Fibroblast of lung (primary cell): ENCODE data around the gene FDPS. TPM values are rescaled to one million over a fixed set of nuclear protein-coding genes. Genes with fewer than 3 reads are reported as not detected.

Experiments
- DNase-seq, 2 donors: peaks; one replicate each; pipeline versions ENCODE4 v3.0.0 to v3.0.0-alpha.2; 2010; ENCODE audit warnings: low read depth in 2 of 2
- H2AFZ ChIP-seq: 2 replicates; pipeline ENCODE4 v1.5.1; 2012; ENCODE audit warnings: low read length, control low read depth, inconsistent platforms
- H3K27ac ChIP-seq: 2 replicates; pipeline ENCODE4 v1.5.1; 2011; ENCODE audit warnings: low read length, control low read depth; ENCODE audit not compliant: insufficient read depth
- H3K27me3 ChIP-seq: 2 replicates; pipeline ENCODE4 v1.5.1; 2011; ENCODE audit warnings: mild to moderate bottlenecking, low read length; ENCODE audit not compliant: control insufficient read depth, insufficient read depth
- H3K36me3 ChIP-seq: 2 replicates; pipeline ENCODE4 v1.5.1; 2011; ENCODE audit warnings: low read length; ENCODE audit not compliant: control insufficient read depth, insufficient read depth
- H3K4me1 ChIP-seq: 2 replicates; pipeline ENCODE4 v1.5.1; 2011; ENCODE audit warnings: low read length; ENCODE audit not compliant: control insufficient read depth, insufficient read depth; ENCODE audit errors: extremely low read depth
- H3K4me2 ChIP-seq: 2 replicates; pipeline ENCODE4 v1.5.1; 2011; ENCODE audit warnings: low read length, control low read depth; ENCODE audit not compliant: insufficient read depth; ENCODE audit errors: extremely low read depth
- H3K4me3 ChIP-seq, 4 experiments: fragments of 200-600 bp in 1 of 4; sonication (generic) in 1 of 4; replicated peaks in 1 of 4; 2 replicates each; pipeline ENCODE4 v1.5.1; 2011 to 2016; ENCODE audit warnings: low read length in 4 of 4, low read depth in 3 of 4, mild to moderate bottlenecking in 3 of 4, control low read depth in 2 of 4, inconsistent platforms in 1 of 4, mixed read lengths in 1 of 4; ENCODE audit not compliant: insufficient read depth in 1 of 4; ENCODE audit errors: control extremely low read depth in 1 of 4
- H3K79me2 ChIP-seq: 2 replicates; pipeline ENCODE4 v1.5.1; 2012; ENCODE audit warnings: mild to moderate bottlenecking, low read length, inconsistent platforms; ENCODE audit not compliant: control insufficient read depth, insufficient read depth
- H3K9ac ChIP-seq: 2 replicates; pipeline ENCODE4 v1.5.1; 2011; ENCODE audit warnings: mild to moderate bottlenecking, low read length, control low read depth; ENCODE audit not compliant: insufficient read depth
- H3K9me3 ChIP-seq: 2 replicates; pipeline ENCODE4 v1.5.1; 2012; ENCODE audit warnings: low read depth, low read length; ENCODE audit not compliant: control insufficient read depth, insufficient read depth
- H4K20me1 ChIP-seq: 2 replicates; pipeline ENCODE4 v1.5.1; 2011; ENCODE audit warnings: low read length; ENCODE audit not compliant: control insufficient read depth, insufficient read depth; ENCODE audit errors: extremely low read depth
- EZH2 ChIP-seq: IDR thresholded peaks from 2 replicates; pipeline ENCODE4 v1.5.1; 2012; ENCODE audit warnings: low read length, control low read depth, mild to moderate bottlenecking; ENCODE audit errors: missing control alignments
- polyA plus RNA-seq, 2 donors: library from polyadenylated mRNA; depleted of rRNA in 1 of 2; stranded (reverse) in 1 of 2; unstranded in 1 of 2; fragments of >200 nt; gene quantifications; 2 replicates each; pipeline ENCODE4 v1.2.1, GENCODE V29; 2011 to 2012; ENCODE audit warnings: missing spikeins in 1 of 2
- total RNA-seq: library from RNA; depleted of rRNA; stranded (reverse); fragments of >200 nt; gene quantifications from 2 replicates; pipeline ENCODE4 v1.2.1, GENCODE V29; 2014
- TF ChIP-seq, protein P1 (sequence below), 2 donors: IDR thresholded peaks in 1 of 2; conservative IDR thresholded peaks in 1 of 2; 1 replicate in 1 of 2; 2 replicates in 1 of 2; pipeline ENCODE4 v1.5.1; 2011 to 2012; ENCODE audit warnings: low read length in 2 of 2, control low read depth in 1 of 2, inconsistent platforms in 1 of 2, low read depth in 1 of 2, mild to moderate bottlenecking in 1 of 2

FDPS gene
- total and polyA plus RNA-seq, 2 donors (not counting 1 experiment from before 2014, with no cell fraction given): 399 to 840 TPM

DNA sequence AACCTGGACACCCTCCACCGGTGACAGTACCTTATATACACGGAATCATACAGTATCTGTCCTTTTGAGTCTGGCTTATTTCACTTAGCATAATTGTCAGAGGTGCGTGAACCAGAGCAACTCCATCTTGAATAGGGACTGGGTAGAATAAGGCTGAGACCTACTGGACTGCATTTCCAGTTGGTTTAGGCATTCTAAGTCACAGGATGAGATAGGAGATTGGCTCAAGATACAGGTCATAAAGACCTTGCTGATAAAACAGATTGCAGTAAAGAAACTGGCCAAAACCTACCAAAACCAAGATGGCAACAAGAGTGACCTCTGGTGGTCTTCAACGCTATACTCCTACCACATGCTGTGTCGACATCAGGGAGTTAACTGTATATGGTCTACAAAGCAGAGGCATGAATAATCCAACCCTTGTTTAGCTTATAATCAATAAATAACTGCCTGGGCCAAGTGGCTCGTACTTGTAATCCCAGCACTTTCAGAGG lies 1.4 kb upstream of the FDPS start:
- no peak for TF ChIP-seq EZH2
- TF ChIP-seq, protein P1, sequence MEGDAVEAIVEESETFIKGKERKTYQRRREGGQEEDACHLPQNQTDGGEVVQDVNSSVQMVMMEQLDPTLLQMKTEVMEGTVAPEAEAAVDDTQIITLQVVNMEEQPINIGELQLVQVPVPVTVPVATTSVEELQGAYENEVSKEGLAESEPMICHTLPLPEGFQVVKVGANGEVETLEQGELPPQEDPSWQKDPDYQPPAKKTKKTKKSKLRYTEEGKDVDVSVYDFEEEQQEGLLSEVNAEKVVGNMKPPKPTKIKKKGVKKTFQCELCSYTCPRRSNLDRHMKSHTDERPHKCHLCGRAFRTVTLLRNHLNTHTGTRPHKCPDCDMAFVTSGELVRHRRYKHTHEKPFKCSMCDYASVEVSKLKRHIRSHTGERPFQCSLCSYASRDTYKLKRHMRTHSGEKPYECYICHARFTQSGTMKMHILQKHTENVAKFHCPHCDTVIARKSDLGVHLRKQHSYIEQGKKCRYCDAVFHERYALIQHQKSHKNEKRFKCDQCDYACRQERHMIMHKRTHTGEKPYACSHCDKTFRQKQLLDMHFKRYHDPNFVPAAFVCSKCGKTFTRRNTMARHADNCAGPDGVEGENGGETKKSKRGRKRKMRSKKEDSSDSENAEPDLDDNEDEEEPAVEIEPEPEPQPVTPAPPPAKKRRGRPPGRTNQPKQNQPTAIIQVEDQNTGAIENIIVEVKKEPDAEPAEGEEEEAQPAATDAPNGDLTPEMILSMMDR (conservative IDR thresholded peaks at IDR 0.05 in 1 of 2, IDR thresholded peaks at IDR 0.05 in 1 of 2; ENCODE audit: low read depth in 1 of 2, low read length in 2 of 2): peak; percentile 31 to 48
- Histone ChIP-seq H3K9me3 (no peaks in the 10 kb centered on the region), H3K36me3 (peaks cover 3% of the 10 kb centered on the region), H3K27ac (no peak overlapping the region), H3K27me3 (no peaks in the 10 kb centered on the region), H3K4me2 (no peak overlapping the region), H3K4me3 (no peak overlapping the region), H3K4me1 (peaks cover 6% of the 10 kb centered on the region), H4K20me1 (no peaks in the 10 kb centered on the region), H3K9ac (no peak overlapping the region), H2AFZ (no peak overlapping the region), H3K79me2 (peaks cover 32% of the 10 kb centered on the region)
- peak; percentile 38 to 69 for DNase-seq

DNA sequence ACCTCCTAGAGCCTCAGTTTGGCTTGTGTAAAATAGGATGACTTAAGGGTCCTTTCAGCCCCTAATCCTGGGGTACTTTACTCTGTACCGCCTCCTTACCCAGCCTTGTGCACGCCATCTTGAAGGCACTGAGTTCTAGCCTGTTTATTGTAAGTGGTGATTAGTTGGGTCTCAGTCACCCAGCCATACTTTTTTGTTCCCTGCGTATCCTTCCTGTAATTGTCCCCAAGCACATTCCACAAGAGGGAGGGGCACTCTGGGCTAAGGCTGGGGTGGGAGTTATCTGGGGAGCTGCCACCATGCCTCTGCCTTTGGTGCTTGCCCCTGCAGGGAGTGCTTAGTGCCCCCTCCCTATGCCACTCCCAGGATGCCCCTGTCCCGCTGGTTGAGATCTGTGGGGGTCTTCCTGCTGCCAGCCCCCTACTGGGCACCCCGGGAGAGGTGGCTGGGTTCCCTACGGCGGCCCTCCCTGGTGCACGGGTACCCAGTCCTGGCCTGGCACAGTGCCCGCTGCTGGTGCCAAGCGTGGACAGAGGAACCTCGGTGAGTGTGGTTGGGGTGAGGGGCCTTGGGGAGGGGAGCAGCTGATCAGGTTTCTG lies 856 bp downstream of the FDPS start:
- Histone ChIP-seq H3K36me3 (peaks cover 9% of the 10 kb centered on the region), H4K20me1 (no peaks in the 10 kb centered on the region), H3K4me2 (peak overlapping the region; percentile 90), H3K9me3 (no peaks in the 10 kb centered on the region), H3K4me3 (peak overlapping the region; percentile 61 to 98 (median 74)), H2AFZ (no peak overlapping the region), H3K27ac (peak overlapping the region; percentile 89), H3K79me2 (peaks cover 37% of the 10 kb centered on the region), H3K4me1 (peaks cover 6% of the 10 kb centered on the region), H3K27me3 (no peaks in the 10 kb centered on the region), H3K9ac (peak overlapping the region; percentile 69)
- DNase-seq: no peak
- TF ChIP-seq, protein P1 (conservative IDR thresholded peaks at IDR 0.05 in 1 of 2, IDR thresholded peaks at IDR 0.05 in 1 of 2; ENCODE audit: low read depth in 1 of 2, low read length in 2 of 2): no peak
- TF ChIP-seq EZH2: no peak

DNA sequence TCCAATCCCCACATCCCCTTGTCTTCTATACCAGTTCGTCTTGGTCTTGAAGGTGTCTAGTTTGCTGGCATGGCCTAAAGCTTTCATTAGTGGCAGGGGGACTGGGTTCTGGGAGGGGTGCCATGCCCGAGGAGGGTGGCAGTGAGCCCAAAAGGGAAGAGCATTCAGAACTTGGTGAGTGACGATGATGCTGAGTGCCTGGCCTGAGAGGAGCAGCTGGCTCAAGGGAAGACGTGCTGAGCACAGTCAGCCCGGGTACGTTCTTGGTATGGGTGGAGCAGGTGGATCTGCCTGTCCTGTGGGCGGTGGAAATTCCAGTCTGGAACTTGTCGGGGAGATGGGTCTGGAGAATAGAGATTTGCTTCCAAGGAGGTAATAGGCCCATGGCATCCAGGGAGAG lies 4.6 kb downstream of the FDPS start:
- peaks cover 16% of the 10 kb centered on the region for H3K36me3 ChIP-seq

More for the DNA sequence above, 4.6 kb downstream of the FDPS start:
- no peaks in the 10 kb centered on the region for H3K9me3 ChIP-seq
- no peak for TF ChIP-seq EZH2
- TF ChIP-seq, protein P1 (conservative IDR thresholded peaks at IDR 0.05 in 1 of 2, IDR thresholded peaks at IDR 0.05 in 1 of 2; ENCODE audit: low read depth in 1 of 2, low read length in 2 of 2): no peak
- no peak overlapping the region for H3K4me3 ChIP-seq
- no peak overlapping the region for H2AFZ ChIP-seq
- no peak overlapping the region for H3K4me2 ChIP-seq
- no peaks in the 10 kb centered on the region for H4K20me1 ChIP-seq
- H3K9ac ChIP-seq: no peak overlapping the region
- H3K4me1 ChIP-seq: peaks cover 6% of the 10 kb centered on the region
- no peak overlapping the region for H3K27ac ChIP-seq
- no peaks in the 10 kb centered on the region for H3K27me3 ChIP-seq
- peaks cover 39% of the 10 kb centered on the region for H3K79me2 ChIP-seq
- DNase-seq: no peak
